GM04503 (cell line): ENCODE results near the gene VCAN.

Experiments used
- DNase-seq: peaks from one replicate; pipeline ENCODE4 v3.0.0-alpha.2; 2012; ENCODE audit warnings: low read depth

VCAN gene

GRCh38 chr5:83538786-83539462 lies 67.4 kb downstream of the VCAN start:
- no peak for DNase-seq

GRCh38 chr5:83539463-83539790 lies 67.9 kb downstream of the VCAN start:
- no peak for DNase-seq

- DNase-seq: no peak
Observed at GRCh38 chr5:83540105-83540504, 68.6 kb downstream of the VCAN start.

- DNase-seq: no peak
Observed at GRCh38 chr5:83540783-83541182, 69.2 kb downstream of the VCAN start.

- no peak for DNase-seq
Observed at GRCh38 chr5:83542839-83543238, 71.3 kb downstream of the VCAN start.

GRCh38 chr5:83543898-83544297 lies 72.4 kb downstream of the VCAN start:
- no peak for DNase-seq

GRCh38 chr5:83547161-83547560 lies 75.6 kb downstream of the VCAN start:
- peak; percentile 61 for DNase-seq

GRCh38 chr5:83547889-83548288 lies 76.3 kb downstream of the VCAN start:
- no peak for DNase-seq

GRCh38 chr5:83548581-83548980 lies 77.0 kb downstream of the VCAN start:
- peak; percentile 60 for DNase-seq

GRCh38 chr5:83549076-83549475 lies 77.5 kb downstream of the VCAN start:
- DNase-seq: no peak

GRCh38 chr5:83549674-83550073 lies 78.1 kb downstream of the VCAN start:
- no peak for DNase-seq

- peak; percentile 47 for DNase-seq
Observed at GRCh38 chr5:83551821-83552220, 80.3 kb downstream of the VCAN start.

GRCh38 chr5:83552275-83552674 lies 80.7 kb downstream of the VCAN start:
- DNase-seq: no peak

- DNase-seq: no peak
Observed at GRCh38 chr5:83553000-83553486, 81.5 kb downstream of the VCAN start.

- no peak for DNase-seq
Observed at GRCh38 chr5:83554133-83554532, 82.6 kb downstream of the VCAN start.

- no peak for DNase-seq
Observed at GRCh38 chr5:83554686-83555085, 83.1 kb downstream of the VCAN start.

- DNase-seq: no peak
Observed at GRCh38 chr5:83555263-83555662, 83.7 kb downstream of the VCAN start.

GRCh38 chr5:83556190-83556589 lies 84.6 kb downstream of the VCAN start:
- DNase-seq: no peak

- DNase-seq: no peak
Observed at GRCh38 chr5:83559118-83559785, 87.7 kb downstream of the VCAN start.

- no peak for DNase-seq
Observed at GRCh38 chr5:83562071-83562606, 90.6 kb downstream of the VCAN start.

GRCh38 chr5:83562791-83563557 lies 91.4 kb downstream of the VCAN start:
- no peak for DNase-seq

- DNase-seq: no peak
Observed at GRCh38 chr5:83563631-83564030, 92.1 kb downstream of the VCAN start.
